NCI-H2029 (cell line): Measurements from ENCODE around the gene OSBPL10.

Source experiments
- DNase-seq: peaks from one replicate; lab custom pipeline; 2025; lab: John Stamatoyannopoulos, UW

The OSBPL10 gene

DNA sequence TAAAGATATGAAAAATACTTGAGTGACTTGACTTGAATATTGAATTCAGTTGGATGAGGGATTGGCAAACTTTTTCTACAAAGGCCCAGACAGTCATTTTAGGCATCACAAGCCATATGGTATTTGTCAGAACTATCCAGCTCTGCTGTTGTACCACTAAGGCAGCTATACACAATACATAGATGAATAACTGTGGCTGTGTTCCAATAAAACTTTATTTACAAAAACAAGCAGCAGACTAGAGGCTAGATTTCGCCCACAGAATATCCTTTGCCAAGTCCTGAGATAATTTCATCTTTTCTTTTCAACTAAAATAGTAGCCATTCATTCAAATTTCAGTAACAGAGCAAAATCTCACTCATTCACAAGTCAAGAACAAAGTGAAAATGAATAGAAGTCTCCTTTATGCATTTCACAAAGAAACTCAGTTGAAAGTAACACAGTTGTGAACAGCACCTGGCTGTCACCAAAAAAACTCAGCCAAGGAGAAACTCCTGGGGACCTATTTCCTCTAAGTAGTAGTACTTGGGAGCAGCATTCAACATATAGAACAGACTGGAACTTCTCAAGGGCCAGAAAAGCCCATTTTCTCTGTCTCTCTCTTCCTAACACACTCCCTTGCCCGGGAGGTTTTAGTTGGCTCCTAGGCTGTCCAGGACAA is 56.3 kb downstream of the OSBPL10 start:
- no peak for DNase-seq

DNA sequence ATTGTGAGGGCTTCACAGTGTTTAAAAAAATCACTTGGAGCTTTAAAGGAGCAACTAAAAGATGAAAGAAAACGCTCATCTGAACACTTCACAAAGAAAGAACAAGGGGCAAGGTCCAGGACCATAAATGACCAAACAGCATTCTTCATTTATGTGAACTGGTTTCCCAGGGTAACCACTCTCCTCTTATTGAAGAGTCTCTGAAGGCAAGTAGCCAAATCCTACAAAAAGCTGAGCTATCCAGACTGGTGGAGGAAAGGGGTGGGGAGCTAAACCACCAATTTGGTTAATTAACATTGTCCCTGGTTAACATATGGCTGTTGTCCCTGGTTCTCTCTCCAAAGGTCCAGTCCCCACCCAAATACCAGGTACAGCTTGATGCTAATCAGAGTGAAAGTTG is 58.1 kb downstream of the OSBPL10 start:
- DNase-seq = peak; percentile 76

DNA sequence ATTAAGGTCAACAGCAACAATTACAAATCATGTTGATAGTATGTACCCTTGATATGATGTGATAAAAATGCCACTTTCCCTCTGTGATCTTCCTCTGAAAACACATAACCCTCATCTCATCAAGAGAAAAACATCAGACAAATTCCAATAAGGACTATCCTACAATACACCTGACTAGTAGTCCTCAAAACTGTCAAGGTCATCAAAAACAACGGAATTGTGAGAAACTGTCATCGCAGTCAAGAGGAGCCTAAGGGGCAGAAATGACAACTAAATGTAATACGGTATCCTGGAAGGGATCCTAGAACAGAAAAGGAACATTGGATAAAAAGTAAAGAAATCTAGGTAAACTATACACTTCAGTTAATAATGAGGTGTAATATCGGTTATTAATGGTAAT is 59.2 kb downstream of the OSBPL10 start:
- no peak for DNase-seq

DNA sequence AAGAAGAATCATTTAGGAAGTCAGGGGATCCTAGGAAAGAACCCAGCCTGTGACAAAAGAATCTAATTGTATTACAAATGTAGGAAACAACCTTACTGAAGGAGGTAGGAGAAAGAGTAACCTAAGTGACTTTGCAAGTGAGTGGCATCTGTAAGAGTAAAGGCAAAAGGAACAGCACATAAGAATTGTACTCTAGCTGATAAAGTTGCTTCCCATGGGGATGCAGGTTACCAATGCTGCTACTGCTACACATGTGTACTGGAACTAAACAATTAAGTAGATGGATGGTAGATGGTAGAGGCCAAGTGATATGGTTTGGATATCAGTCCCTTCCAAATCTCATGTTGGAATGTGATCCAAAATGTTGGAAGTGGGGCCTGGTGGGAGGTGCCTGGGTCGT is 60.8 kb downstream of the OSBPL10 start:
- DNase-seq = no peak

DNA sequence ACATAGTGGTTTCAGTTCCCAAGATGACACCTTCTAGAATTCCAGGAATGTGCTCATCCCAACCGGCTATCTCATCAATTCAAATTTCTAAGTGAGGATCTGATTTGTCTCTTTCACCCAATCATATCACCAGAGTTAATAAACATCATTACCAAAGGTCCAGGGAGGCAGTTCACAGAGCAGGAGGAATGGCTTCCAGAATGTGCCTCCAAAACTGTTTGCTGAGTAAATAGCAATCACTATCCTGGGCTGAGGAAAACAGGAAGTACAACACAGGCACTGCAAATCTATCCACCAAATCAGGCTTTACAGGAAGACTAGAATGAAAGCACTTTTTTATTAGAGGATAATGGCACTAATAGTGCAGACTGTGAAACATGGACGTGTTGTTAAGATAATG is 61.5 kb downstream of the OSBPL10 start:
- peak; percentile 11 for DNase-seq

DNA sequence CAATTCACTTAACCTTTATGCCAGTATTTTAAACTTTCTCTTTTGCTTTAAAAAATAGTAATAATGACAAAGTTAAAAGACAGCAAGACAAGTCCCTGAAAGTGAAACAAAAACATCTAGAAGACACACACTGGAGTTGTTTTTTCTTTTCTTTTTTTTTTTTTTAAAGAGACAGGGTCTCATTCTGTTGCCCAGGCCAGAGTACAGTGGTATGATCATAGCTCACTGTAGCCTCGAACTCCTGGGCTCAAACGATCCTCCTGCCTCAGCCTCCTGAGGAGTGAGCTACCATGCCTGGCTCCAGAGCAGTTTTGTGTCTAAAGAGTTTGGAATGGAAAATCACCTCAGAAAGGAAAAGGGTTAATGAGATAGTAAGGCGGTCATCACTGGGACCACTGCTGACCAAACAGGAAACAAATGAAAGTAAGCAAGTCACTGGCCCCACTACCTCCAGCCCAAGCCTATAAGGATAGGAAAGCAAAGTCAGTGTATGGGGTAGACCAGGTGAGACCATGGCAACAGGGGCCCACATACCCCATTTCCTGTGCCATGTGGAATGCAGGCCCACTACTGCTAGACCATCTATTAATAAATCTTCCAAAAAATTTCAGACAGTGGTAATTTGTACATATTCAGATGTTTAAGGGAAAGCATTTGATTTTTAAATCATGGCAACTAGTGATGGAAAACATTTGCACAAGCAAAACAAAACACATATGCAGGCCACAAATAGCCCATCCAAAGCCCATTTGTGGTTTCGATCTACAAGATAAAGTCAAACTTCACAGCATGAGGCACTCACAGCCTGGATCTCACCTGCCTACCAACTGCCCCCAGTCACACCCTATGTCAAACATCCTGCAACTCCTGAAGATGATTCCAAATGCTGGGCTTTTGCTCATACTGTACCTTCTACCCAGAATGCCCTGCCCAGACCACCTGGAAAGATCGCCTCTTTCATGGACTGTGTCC is 62.6 kb downstream of the OSBPL10 start:
- no peak for DNase-seq

DNA sequence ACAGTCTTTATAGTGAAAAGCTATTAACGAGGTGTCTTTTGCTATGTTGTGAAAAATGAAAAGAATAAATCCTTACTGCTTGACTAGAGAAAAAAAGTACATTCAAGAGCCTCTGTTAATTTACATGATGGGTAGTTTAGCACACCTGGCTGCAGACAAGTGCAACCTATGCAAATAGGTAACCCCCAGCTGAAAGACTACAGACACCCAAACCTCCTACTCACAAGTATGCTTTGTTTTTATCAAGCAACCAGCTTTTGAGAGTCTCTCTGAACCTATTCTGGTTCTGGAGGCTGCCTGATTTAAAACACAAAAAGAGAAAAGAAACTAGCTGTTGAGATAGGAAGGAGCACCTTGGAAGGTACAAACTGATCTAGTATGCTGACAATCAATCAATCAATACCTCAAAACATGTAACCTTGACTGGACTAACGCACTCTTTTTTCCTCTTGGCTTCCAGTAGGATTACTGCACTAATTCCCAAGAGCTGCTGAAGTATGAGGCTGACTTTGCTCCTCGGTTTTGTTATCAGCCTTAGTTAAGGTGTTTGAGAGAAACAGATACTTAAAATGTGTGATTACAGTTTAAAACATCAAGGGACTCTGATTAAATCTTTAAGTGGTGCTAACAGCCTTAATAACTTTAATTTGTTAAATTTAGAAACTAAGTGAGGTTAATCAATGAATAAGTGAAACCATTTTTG is 63.6 kb downstream of the OSBPL10 start:
- DNase-seq = no peak

DNA sequence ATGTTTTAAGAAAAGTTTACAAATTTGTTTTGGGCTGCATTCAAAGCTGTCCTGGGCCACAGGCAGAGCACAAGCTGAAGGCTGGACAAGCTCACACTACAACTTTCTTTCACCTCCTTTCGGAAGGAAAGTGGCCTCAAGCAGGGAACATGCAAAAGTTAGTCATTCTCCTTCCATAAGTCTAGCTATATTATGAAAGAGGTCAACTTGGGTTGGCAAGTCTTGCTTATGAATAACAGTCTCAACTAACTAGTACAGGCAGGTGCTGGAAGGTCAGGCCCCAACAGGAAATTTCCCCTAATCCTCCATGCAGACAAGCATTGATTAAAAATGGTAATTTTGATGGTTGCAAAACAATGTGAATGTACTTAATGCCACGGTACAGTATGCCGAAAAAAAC is 69.4 kb downstream of the OSBPL10 start:
- DNase-seq = no peak

DNA sequence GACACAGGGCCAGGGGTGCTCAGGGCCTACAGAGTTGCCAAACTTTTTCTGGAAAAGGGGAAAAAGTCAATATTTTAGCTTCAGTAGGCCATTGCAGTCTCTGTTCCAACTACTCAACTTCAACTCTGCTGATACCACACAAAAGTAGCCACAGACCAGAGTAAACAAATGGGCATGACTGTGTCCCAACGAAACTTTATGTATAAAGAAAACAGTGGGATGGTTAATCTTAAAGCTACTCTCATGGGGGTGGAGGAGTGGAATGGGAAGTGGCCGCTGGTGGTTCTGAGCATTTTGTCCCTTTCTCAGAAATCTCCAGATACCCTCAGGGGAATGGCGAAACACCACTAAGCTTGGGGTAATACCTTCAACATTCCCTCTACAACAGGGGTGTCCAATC is 69.9 kb downstream of the OSBPL10 start:
- DNase-seq = no peak

DNA sequence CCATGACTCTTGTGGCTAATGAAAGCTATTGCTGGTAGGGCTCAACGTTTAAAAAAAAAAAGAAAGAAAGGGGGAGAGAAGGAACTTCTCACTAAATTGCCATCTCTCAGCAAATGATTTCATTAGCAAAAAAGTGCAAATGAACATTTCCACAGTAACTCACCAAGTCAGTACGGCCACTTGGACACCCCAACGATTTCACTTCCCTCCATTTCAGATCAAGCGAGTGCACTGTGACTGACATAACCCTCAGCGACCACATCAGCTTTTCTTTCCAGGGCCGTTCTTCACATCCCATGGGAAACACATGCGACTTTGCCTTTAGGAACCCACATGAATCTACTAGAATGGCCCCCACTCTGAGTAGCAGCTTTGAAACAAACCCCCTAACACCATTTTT is 71.6 kb downstream of the OSBPL10 start:
- no peak for DNase-seq

DNA sequence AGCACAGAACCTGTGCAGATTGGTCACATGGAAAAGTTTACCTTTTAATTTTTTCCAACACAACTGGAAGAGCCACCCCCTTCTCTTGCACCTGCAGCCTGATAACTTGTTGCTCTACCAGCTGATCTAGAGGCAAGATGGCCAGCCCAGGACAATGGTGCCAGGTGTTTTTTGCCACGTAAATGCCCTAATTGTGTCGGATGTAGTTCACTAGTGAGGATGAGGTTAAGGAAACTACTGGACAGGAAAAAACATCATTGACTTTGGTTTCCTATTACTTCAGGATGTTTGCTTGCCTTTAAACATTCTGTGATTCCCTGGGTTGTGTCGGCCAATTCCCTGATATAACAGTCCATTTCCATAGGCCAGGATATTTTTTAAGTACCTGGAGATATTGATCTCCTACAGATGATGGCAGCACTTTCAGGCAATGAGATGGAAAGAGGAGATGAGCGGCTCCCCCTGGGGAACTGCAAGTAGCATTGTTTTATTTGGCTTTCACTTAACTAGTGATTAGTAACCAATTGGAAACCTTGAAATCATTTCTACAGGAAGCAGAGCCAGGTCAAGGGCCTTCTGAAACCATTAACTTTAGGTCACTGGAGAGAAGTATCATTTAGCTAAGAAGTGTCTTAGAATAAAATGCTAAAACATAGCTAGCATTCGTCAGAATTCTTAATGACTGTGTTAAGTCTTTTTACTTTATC is 72.5 kb downstream of the OSBPL10 start:
- peak; percentile 82 for DNase-seq

DNA sequence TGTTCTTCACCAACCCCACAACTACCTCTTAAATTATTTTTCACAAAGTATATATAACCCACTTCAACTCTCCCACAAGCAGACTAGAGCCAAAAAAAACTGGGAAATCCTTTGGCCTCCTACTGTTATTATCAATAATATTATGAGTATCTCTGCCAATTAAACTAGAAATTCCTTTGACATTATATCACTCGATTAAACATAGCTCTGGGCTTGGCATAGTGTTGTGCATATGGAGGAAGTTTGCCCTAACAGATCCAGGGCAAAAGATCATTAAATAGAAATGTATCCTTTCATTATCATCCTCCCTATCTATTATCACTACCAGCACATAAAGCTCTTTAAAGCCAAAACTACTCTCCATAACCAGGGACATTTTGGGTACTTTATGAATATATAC is 74.9 kb downstream of the OSBPL10 start:
- no peak for DNase-seq

DNA sequence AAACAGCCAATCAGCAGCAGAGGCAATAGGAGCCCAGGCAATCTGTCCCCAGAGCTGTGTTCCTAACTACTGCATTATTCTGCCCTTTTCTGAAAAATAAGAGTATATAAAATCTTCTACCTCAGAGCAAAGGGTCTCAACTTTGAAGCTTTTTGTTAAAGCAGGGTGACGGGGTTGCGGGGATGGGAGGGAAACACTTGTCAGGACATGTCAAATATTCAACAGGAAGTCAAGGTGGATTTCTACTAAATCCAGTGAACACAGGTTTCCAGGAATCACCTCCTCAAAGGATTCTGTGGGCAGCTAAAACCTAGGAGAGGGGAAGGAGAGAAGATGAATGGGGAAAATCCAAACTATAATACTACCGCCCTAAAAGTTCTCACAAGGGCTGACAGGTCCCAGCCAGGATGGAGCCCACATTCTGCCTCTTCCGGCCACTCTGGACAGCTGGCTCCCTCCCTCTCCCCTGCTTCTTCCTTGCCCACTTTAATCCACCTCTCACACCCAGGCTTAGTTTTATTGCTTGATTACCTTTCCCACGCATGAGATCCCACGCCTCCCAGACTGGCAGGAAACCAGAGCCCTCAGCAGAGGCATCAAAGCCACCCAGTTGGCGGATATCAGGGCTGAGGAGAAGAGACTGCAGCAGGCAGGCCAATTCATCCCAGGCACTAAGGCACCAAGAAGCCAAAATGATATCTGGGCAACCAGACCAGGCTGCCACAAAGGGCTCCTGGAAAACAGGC is 77.2 kb downstream of the OSBPL10 start:
- DNase-seq = peak; percentile 30

DNA sequence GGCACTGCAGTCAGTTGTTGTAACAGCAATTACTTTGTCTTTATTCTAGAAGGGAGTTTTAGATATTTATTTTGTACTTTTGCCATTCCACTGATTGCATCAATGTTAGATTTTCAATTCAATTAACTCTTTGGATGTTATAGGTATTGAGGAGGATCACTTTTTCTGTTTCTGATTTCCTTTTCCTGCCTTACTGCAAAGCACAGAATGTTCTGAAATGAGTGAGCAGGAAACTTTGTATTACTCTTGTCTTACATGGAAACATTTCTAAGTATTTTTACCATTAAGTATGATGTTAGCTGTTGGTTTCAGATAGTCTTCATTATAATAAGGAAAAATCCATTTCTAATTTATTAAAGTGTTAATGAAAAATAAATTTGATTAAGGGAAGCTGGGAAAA is 80.5 kb downstream of the OSBPL10 start:
- no peak for DNase-seq

DNA sequence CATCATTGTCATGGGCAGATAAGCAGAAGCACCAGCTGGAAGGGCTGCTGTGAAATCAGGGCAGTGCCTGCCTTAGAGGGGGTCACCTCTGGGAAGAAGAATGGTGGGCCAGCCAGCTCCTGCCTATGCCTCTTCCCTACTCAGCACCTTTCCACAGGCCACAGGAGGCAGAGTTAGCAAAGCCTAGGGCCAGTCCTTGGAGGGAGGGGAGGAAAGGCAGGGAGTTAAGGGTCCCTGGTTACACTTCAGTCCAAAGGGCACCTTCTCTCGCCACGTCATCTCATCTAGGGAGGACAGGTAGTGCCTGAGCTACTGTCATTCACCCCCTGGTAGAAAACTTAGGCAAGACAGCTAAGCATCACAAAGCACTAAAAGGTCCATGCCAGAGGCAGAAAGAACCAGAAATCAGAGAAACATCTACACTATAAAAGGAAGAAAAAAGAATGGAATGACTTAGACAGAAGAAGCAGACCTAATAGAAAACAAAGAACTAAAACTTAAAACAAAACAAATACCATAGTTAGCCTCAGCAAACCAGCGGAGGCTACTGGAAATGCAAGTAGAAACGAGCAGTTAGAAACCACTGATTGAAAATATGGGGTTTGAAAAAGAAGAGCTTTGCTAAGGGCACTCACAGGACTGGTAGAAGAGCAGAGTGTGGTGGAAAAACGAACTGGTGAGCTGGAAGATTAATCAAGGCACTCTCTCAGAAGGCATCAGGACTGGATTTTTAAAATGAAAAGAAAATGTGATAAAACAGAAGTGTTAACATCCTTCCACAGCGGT is 84.2 kb downstream of the OSBPL10 start:
- no peak for DNase-seq

DNA sequence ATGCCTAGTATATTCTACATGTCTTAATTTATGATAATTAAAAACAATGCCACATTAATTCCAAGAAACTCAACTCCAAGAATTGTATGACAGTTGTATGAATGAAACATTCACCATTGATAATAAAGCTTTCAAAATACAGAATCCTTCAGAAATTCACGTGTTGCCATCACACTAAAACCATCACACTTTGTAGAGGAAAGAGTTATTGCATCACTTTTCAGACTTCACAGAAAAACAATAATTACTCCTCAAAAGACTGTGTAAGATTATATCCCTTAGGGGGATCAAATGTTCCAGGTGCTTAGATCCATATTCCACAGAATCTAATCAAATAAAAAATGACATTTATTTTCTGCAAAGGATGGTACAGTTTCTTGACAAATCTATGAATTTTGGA is 85.0 kb downstream of the OSBPL10 start:
- DNase-seq = no peak

DNA sequence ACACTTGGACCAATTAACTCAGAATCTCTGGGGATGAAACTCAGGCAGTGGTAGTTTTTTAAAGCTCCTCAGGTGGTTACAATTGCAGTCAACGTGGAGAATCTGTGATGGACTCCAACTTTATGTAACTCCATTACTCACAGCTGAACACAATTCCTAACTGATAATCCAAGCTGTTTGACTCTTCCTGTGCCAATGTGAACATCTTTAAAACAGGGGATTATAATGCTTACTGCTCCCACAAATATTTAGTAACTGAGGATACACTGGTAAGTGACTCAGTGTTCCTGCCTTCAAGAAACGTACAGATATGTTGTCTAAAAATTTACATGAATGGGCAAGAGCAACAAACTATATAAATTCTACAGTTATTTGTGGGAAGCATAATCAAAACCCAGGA is 85.6 kb downstream of the OSBPL10 start:
- no peak for DNase-seq

DNA sequence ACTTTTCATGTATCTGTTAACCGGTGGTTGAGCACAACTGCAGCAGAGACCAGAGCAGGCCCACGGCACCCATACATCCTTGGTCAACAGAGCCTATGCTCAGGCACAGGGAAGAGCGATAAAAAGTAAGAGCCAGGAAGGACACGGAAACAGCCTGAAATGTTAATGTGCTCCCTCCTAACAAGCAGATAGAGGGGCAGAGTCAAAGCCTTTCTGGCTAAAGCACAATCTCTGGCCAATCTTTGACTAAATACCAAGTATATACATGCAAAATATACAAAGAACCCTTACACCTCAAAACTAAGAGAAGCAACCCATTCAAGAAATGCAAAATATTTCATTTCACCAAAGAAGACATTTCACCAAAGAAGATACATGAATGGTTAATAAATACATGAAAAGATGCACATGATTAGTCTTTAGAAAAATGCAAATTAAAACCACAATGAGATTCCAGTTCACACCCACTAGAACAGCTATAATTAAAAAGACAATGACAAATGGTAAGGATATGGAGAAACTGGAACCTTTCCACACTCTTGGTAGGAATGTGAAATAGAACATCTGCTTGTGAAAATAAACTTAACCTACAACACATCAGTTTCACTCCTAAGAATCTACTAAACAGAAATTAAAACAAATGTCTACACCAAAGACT is 88.0 kb downstream of the OSBPL10 start:
- no peak for DNase-seq

DNA sequence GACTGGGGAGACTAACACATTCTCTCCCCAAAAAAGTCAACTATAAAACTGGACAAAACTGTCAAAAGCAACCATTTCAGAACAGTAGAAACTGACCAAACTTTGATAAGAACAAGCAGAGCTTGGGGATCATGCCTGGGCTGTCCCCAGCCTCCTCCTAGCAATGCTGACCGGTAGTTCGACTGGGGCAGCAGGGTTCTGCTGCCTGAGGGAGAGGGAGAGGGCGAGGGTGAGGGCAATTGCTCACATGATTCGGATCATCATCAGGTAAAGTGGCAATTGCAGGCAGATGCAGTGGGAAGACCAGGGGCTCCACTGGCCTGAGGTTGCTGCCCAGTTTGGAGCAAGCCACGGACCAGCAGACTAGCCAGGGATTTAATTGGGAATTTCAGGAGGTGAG is 88.6 kb downstream of the OSBPL10 start:
- no peak for DNase-seq

DNA sequence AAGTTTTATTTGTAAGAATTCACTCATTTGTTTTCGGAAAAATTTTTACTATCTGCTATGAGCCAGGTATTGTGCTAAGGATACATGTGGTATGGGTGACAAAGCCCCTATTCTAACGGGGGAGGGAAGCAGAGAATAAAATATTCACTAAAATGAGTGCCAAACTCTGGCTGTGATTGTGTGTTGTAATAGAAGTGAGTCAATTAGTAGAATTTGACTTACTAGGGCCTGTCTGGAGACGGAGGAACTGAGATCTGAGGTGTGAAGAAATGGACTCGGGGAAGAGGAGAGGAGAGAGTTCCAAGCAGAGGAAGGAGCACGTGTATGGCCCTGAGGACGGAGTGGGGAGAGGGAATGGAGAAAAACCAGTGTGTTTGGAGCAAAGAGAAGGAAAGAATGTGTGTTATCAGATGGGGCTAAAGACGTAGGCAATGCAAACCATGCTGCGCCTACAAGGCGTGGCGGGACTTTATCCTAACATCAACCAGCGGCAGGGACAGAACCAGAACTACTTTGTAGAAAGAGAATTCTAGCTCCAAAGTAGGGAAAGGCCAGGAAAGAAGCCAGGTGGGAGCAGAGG is 89.1 kb downstream of the OSBPL10 start:
- no peak for DNase-seq
